GM23338 (cell line): ENCODE results near the gene CCNB1IP1. TPM values are rescaled to one million over a fixed set of nuclear protein-coding genes. Genes with fewer than 3 reads are reported as not detected.
"Not testable (repeated sequence)": the region's sequence is repeated elsewhere in the genome, so short reads cannot be mapped to it uniquely, and the experiment has no call there.

Source experiments
- ATAC-seq: fragments of 200-7000 bp; cut with Tn5 transposase; 3 replicates; pipeline ENCODE4 v1.9.1; 2020
- DNase-seq: peaks from one replicate; pipeline ENCODE4 v3.0.0-alpha.2; 2015; ENCODE audit warnings: low spot score
- H2AFZ ChIP-seq: fragments of 200-600 bp; sonication (generic); 2 replicates; pipeline ENCODE4 v1.8.0; 2016; ENCODE audit warnings: antibody characterized with exemption, mild to moderate bottlenecking, moderate library complexity
- H3F3A ChIP-seq: fragments of 200-600 bp; sonication (generic); replicated peaks from 2 replicates; pipeline ENCODE4 v1.8.0; 2017; ENCODE audit warnings: antibody characterized with exemption, mixed run types, low read depth
- H3K27ac ChIP-seq: fragments of 200-600 bp; sonication (generic); 2 replicates; pipeline ENCODE4 v1.6.1; 2016; ENCODE audit warnings: low read depth
- H3K27me3 ChIP-seq: fragments of 200-600 bp; sonication (generic); 2 replicates; pipeline ENCODE4 v1.8.0; 2016; ENCODE audit warnings: mild to moderate bottlenecking, mixed run types, moderate library complexity; ENCODE audit not compliant: insufficient read depth
- H3K36me3 ChIP-seq: fragments of 200-600 bp; sonication (generic); 2 replicates; pipeline ENCODE4 v1.8.0; 2016; ENCODE audit warnings: mild to moderate bottlenecking; ENCODE audit not compliant: insufficient read depth
- H3K4me1 ChIP-seq: fragments of 200-600 bp; sonication (generic); 2 replicates; pipeline ENCODE4 v1.8.0; 2016; ENCODE audit warnings: mild to moderate bottlenecking, moderate library complexity; ENCODE audit not compliant: insufficient read depth
- H3K4me2 ChIP-seq: fragments of 200-600 bp; sonication (generic); 2 replicates; pipeline ENCODE4 v1.7.1; 2017; ENCODE audit warnings: mixed run types
- H3K4me3 ChIP-seq: fragments of 200-600 bp; sonication (generic); 2 replicates; pipeline ENCODE4 v1.6.1; 2016; ENCODE audit warnings: mixed run types
- H3K79me2 ChIP-seq: fragments of 200-600 bp; sonication (generic); replicated peaks from 2 replicates; pipeline ENCODE4 v1.8.0; 2017; ENCODE audit warnings: mild to moderate bottlenecking; ENCODE audit not compliant: insufficient read depth
- H3K9me2 ChIP-seq: fragments of 200-600 bp; sonication (generic); 2 replicates; pipeline ENCODE4 v1.8.0; 2017; ENCODE audit not compliant: insufficient read depth
- H4K20me1 ChIP-seq: fragments of 200-600 bp; sonication (generic); replicated peaks from 2 replicates; pipeline ENCODE4 v1.8.0; 2017; ENCODE audit warnings: mild to moderate bottlenecking; ENCODE audit not compliant: insufficient read depth
- H3K27ac Mint-ChIP-seq: 2 replicates; pipeline ENCODE4 v1.8.0; 2020; ENCODE audit warnings: inconsistent platforms, mild to moderate bottlenecking, moderate library complexity, mixed read lengths
- H3K27me3 Mint-ChIP-seq: 3 replicates; pipeline ENCODE4 v1.8.0; 2022; ENCODE audit warnings: low read depth, mild to moderate bottlenecking, moderate library complexity, mixed read lengths, inconsistent platforms; ENCODE audit not compliant: insufficient read depth, poor library complexity
- H3K36me3 Mint-ChIP-seq: 3 replicates; pipeline ENCODE4 v1.8.0; 2021; ENCODE audit warnings: low read depth, mild to moderate bottlenecking, inconsistent platforms, moderate library complexity, mixed read lengths
- H3K4me1 Mint-ChIP-seq: 3 replicates; pipeline ENCODE4 v1.8.0; 2020; ENCODE audit warnings: mild to moderate bottlenecking, inconsistent platforms, mixed read lengths
- H3K4me3 Mint-ChIP-seq: 3 replicates; pipeline ENCODE4 v1.8.0; 2021; ENCODE audit warnings: moderate library complexity, mild to moderate bottlenecking, inconsistent platforms, mixed read lengths
- H3K9me3 Mint-ChIP-seq: 3 replicates; pipeline ENCODE4 v1.8.0; 2020; ENCODE audit warnings: moderate library complexity, mild to moderate bottlenecking, inconsistent platforms, mixed read lengths
- EZH2phosphoT487 ChIP-seq: fragments of 200-600 bp; sonication (generic); IDR thresholded peaks from one replicate; pipeline ENCODE4 v1.8.1; 2018; ENCODE audit warnings: antibody characterized with exemption; ENCODE audit not compliant: unreplicated experiment
- JUNB ChIP-seq: IDR thresholded peaks from one replicate; pipeline ENCODE4 v1.6.1; 2016; ENCODE audit warnings: antibody characterized with exemption; ENCODE audit not compliant: unreplicated experiment
- ZNF331 ChIP-seq: fragments of 250-450 bp; sonication (Bioruptor Pico); IDR thresholded peaks from 2 replicates; pipeline ENCODE4 v1.5.0; 2020; ENCODE audit warnings: low read depth, mild to moderate bottlenecking, moderate library complexity
- polyA plus RNA-seq: library from polyadenylated mRNA; unstranded; fragments of >200 nt; fragmentation: Nextera tagmentation; extraction: Ambion mirVana; gene quantifications from 2 replicates; pipeline ENCODE4 v1.2.1, GENCODE V29; 2016
- total RNA-seq: library from RNA; depleted of rRNA; stranded (reverse); fragments of >200 nt; shearing (Covaris generic); gene quantifications from 2 replicates; pipeline ENCODE4 v1.2.3, GENCODE V29; 2014
- TF ChIP-seq, protein P1 (sequence below): IDR thresholded peaks from 2 replicates; pipeline ENCODE4 v1.6.1; 2016; ENCODE audit warnings: antibody characterized with exemption

The CCNB1IP1 gene
- total and polyA plus RNA-seq, 2 experiments from 2014 or later, result 108 to 254 TPM

DNA sequence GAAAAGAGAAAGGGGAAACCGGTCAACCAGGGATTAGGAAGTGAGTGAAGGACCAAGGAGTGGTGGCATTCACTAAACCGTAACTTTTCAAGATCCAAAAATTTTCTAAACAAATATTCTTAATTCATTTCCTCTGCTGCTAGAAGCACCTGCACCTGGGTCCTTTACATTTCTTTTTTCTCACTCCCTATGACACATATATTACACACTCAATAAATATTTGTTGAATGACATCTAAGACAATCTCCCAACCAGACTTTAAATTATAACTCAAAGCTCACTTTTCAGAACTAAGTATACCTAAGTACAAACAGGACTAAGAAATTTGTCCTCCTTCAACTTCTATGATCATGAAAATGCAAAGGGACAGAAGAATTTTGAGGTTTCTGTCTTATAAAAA lies 38.4 kb downstream of the CCNB1IP1 start:
- H3K36me3 ChIP-seq, result peaks cover 32% of the 10 kb centered on the region
- no peaks in the 10 kb centered on the region for H3K79me2 ChIP-seq
- Mint-ChIP-seq H3K9me3 (no peaks in the 10 kb centered on the region), H3K4me3 (no peak overlapping the region), H3K27me3 (no peaks in the 10 kb centered on the region), H3K4me1 (no peaks in the 10 kb centered on the region), H3K36me3 (peaks cover 52% of the 10 kb centered on the region), H3K27ac (no peak overlapping the region)
- H3F3A ChIP-seq, result no peaks in the 10 kb centered on the region
- no peaks in the 10 kb centered on the region for H3K4me1 ChIP-seq
- TF ChIP-seq EZH2phosphoT487, result no peak
- no peaks in the 10 kb centered on the region for H3K27me3 ChIP-seq
- H3K4me2 ChIP-seq, result no peak overlapping the region
- no peak overlapping the region for H3K4me3 ChIP-seq
- H3K27ac ChIP-seq, result no peak overlapping the region
- ATAC-seq (no peak), DNase-seq (no peak)
- H2AFZ ChIP-seq, result no peak overlapping the region
- H3K9me2 ChIP-seq, result no peaks in the 10 kb centered on the region
- 0 out of 2 replicates have a peak, but pooled peaks cover 3% of the 10 kb centered on the region for H4K20me1 ChIP-seq

GRCh38 chr14:20281998-20282397 lies 51.1 kb downstream of the CCNB1IP1 start:
- H3K36me3 Mint-ChIP-seq, result peaks cover 82% of the 10 kb centered on the region
- not testable (repeated sequence) for H3K4me3 Mint-ChIP-seq, H3K4me1 Mint-ChIP-seq

DNA sequence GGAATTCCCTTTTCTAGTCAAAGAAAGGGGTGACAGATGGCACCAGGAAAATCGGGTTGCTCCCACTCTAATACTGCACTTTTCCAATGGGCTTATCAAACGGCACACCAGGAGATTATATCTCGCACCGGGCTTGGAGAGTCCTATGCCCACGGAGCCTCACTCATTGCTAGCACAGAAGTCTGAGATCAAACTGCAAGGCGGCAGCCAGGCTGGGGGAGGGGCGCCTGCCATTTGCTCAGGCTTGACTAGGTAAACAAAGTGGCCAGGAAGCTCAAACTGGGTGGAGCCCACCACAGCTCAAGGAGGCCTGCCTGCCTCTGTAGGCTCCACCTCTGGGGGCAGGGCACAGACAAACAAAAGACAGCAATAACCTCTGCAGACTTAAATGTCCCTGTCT lies 52.8 kb downstream of the CCNB1IP1 start:
- not testable (repeated sequence) for DNase-seq, H3K9me2 ChIP-seq
- H3K9me3 Mint-ChIP-seq, result peaks cover 71% of the 10 kb centered on the region

More at GRCh38 chr14:20281998-20282397, 51.1 kb downstream of the CCNB1IP1 start:
- not testable (repeated sequence) for H3K9me2 ChIP-seq, H3K4me2 ChIP-seq, H3F3A ChIP-seq, H4K20me1 ChIP-seq, ATAC-seq, H3K27me3 ChIP-seq, H3K27me3 Mint-ChIP-seq, H3K4me3 ChIP-seq, H3K27ac Mint-ChIP-seq, DNase-seq, H3K36me3 ChIP-seq, H2AFZ ChIP-seq, H3K4me1 ChIP-seq, H3K79me2 ChIP-seq, H3K27ac ChIP-seq
- H3K9me3 Mint-ChIP-seq, result peaks cover 67% of the 10 kb centered on the region

DNA sequence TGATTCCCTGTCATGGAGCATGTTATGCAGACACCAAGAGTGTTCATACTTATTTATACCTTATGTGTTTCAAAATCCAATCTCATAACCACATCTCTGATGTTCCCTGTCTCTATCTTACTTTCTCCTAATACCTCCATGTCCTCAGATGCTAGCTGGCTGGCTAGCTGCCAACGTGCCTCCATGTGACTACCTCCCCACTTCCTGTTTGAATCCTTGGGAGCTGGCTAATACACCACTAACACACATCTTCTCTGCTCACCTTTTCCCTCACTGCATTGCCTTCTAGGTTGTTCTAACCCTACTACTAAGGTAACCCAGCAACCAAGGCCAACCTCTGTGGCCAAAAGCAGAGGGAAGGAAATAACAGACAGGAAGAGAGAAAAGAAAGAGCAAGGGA lies 54.7 kb downstream of the CCNB1IP1 start:
- Mint-ChIP-seq H3K36me3 (peaks cover 78% of the 10 kb centered on the region), H3K27ac (no peak overlapping the region), H3K4me1 (no peaks in the 10 kb centered on the region), H3K9me3 (peaks cover 80% of the 10 kb centered on the region), H3K4me3 (no peak overlapping the region), H3K27me3 (peaks cover 7% of the 10 kb centered on the region)
- Histone ChIP-seq H3K4me2 (no peak overlapping the region), H3K27ac (no peak overlapping the region), H4K20me1 (no peaks in the 10 kb centered on the region), H2AFZ (no peak overlapping the region), H3K79me2 (no peaks in the 10 kb centered on the region), H3F3A (no peaks in the 10 kb centered on the region), H3K36me3 (peaks cover 8% of the 10 kb centered on the region; the same call in 1 of the 2 replicates), H3K27me3 (no peaks in the 10 kb centered on the region), H3K4me1 (no peaks in the 10 kb centered on the region), H3K4me3 (no peak overlapping the region), H3K9me2 (0 out of 2 replicates have a peak, but pooled peaks cover 6% of the 10 kb centered on the region)
- ATAC-seq (no peak), DNase-seq (no peak)
- TF ChIP-seq JUNB (no peak), ZNF331 (CRISPR knock-in tag) (no peak)
- TF ChIP-seq, protein P1, sequence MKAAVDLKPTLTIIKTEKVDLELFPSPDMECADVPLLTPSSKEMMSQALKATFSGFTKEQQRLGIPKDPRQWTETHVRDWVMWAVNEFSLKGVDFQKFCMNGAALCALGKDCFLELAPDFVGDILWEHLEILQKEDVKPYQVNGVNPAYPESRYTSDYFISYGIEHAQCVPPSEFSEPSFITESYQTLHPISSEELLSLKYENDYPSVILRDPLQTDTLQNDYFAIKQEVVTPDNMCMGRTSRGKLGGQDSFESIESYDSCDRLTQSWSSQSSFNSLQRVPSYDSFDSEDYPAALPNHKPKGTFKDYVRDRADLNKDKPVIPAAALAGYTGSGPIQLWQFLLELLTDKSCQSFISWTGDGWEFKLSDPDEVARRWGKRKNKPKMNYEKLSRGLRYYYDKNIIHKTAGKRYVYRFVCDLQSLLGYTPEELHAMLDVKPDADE, result no peak

More for the DNA sequence above, 52.8 kb downstream of the CCNB1IP1 start:
- H3K27ac ChIP-seq, H3K36me3 ChIP-seq, H2AFZ ChIP-seq, H3K79me2 ChIP-seq, H3K27me3 Mint-ChIP-seq, H3K4me3 Mint-ChIP-seq, ATAC-seq, H3F3A ChIP-seq, H3K27ac Mint-ChIP-seq, H3K4me1 ChIP-seq, H3K4me2 ChIP-seq, H3K4me1 Mint-ChIP-seq, H3K27me3 ChIP-seq, H4K20me1 ChIP-seq, H3K4me3 ChIP-seq: not testable (repeated sequence)
- H3K36me3 Mint-ChIP-seq, result peaks cover 76% of the 10 kb centered on the region
